ENCODE measurements around the gene RAP1A. TPM values are rescaled to one million over a fixed set of nuclear protein-coding genes. Genes with fewer than 3 reads are reported as not detected.
A peak's percentile ranks its signal among the peaks of the same experiment; 100 is the strongest.

RAP1A gene
- total and polyA plus RNA-seq, 11 donors = 52.6 to 134 (median 99.1) TPM

GRCh38 chr1:111571239-111571638, 48.4 kb upstream of the RAP1A start:
- H3K4me3 ChIP-seq = no peak overlapping the region
- WGBS, 4 donors = 89 to 93% (median 91%) methylated on average over 3 of the region's 3 CpGs
- H3K27me3 ChIP-seq = no peaks in the 10 kb centered on the region
- H3K36me3 ChIP-seq = no peaks in the 10 kb centered on the region
- TF ChIP-seq POLR2A (IDR thresholded peaks at IDR 0.05) = no peak
- no peak for TF ChIP-seq CTCF (IDR thresholded peaks at IDR 0.05)
- peaks cover 0 to 9% (median 2%) of the 10 kb centered on the region in 12 donors for H3K4me1 ChIP-seq
- H3K9me3 ChIP-seq = no peaks in the 10 kb centered on the region
- H3K27ac ChIP-seq = no peak overlapping the region
- ATAC-seq = no peak
- no peak for DNase-seq
- intact Hi-C loops (cut with DNase I) = no loop called here

GRCh38 chr1:111571987-111572386, 47.6 kb upstream of the RAP1A start:
- intact Hi-C loops (cut with DNase I) = no loop called here
- Histone ChIP-seq H3K27ac (no peak overlapping the region), H3K36me3 (no peaks in the 10 kb centered on the region), H3K27me3 (no peaks in the 10 kb centered on the region), H3K9me3 (no peaks in the 10 kb centered on the region), H3K4me3 (no peak overlapping the region), H3K4me1 (peaks cover 0 to 9% (median 2%) of the 10 kb centered on the region in 12 donors)
- no peak for DNase-seq
- WGBS, 4 donors = 18 to 32% (median 30%) methylated on average over 2 of the region's 2 CpGs
- peak in 1 of 4 donors; percentile 15 for ATAC-seq
- TF ChIP-seq POLR2A (IDR thresholded peaks at IDR 0.05) (no peak), CTCF (IDR thresholded peaks at IDR 0.05) (no peak)

- no peak overlapping the region for H3K4me3 ChIP-seq
- intact Hi-C loops (cut with DNase I) = no loop called here
- H3K9me3 ChIP-seq = no peaks in the 10 kb centered on the region
- WGBS, 4 donors = 66 to 73% (median 66%) methylated on average over 7 of the region's 7 CpGs
- no peaks in the 10 kb centered on the region for H3K36me3 ChIP-seq
- no peak for DNase-seq
- TF ChIP-seq CTCF (IDR thresholded peaks at IDR 0.05) (no peak), POLR2A (IDR thresholded peaks at IDR 0.05) (no peak)
- no peaks in the 10 kb centered on the region for H3K27me3 ChIP-seq
- ATAC-seq = no peak
- peaks cover 0 to 8% (median 2%) of the 10 kb centered on the region in 12 donors for H3K4me1 ChIP-seq
- no peak overlapping the region for H3K27ac ChIP-seq
Measured at GRCh38 chr1:111576547-111576946, 43.0 kb upstream of the RAP1A start.

GRCh38 chr1:111577814-111578213, 41.8 kb upstream of the RAP1A start:
- no peaks in the 10 kb centered on the region for H3K36me3 ChIP-seq
- 83 to 94% (median 86%) methylated on average over 2 of the region's 2 CpGs for WGBS, 4 donors
- no peak overlapping the region for H3K27ac ChIP-seq
- intact Hi-C loops (cut with DNase I) = no loop called here
- H3K4me1 ChIP-seq = peaks cover 0 to 7% (median 6%) of the 10 kb centered on the region in 12 donors
- H3K9me3 ChIP-seq = no peaks in the 10 kb centered on the region
- DNase-seq (no peak), ATAC-seq (no peak)
- H3K4me3 ChIP-seq = no peak overlapping the region
- H3K27me3 ChIP-seq = no peaks in the 10 kb centered on the region
- no peak for TF ChIP-seq POLR2A (IDR thresholded peaks at IDR 0.05)
- no peak for TF ChIP-seq CTCF (IDR thresholded peaks at IDR 0.05)
